ENCODE measurements around the gene BIN1.

Gene BIN1

GRCh38 chr2:127102521-127103242 lies 4.3 kb downstream of the BIN1 start:
- TF ChIP-seq, protein P1, sequence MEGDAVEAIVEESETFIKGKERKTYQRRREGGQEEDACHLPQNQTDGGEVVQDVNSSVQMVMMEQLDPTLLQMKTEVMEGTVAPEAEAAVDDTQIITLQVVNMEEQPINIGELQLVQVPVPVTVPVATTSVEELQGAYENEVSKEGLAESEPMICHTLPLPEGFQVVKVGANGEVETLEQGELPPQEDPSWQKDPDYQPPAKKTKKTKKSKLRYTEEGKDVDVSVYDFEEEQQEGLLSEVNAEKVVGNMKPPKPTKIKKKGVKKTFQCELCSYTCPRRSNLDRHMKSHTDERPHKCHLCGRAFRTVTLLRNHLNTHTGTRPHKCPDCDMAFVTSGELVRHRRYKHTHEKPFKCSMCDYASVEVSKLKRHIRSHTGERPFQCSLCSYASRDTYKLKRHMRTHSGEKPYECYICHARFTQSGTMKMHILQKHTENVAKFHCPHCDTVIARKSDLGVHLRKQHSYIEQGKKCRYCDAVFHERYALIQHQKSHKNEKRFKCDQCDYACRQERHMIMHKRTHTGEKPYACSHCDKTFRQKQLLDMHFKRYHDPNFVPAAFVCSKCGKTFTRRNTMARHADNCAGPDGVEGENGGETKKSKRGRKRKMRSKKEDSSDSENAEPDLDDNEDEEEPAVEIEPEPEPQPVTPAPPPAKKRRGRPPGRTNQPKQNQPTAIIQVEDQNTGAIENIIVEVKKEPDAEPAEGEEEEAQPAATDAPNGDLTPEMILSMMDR (conservative IDR thresholded peaks at IDR 0.05), result no peak
- peak overlapping the region; percentile 82; the same call in 1 of the 2 replicates for H3K27ac ChIP-seq

DNA sequence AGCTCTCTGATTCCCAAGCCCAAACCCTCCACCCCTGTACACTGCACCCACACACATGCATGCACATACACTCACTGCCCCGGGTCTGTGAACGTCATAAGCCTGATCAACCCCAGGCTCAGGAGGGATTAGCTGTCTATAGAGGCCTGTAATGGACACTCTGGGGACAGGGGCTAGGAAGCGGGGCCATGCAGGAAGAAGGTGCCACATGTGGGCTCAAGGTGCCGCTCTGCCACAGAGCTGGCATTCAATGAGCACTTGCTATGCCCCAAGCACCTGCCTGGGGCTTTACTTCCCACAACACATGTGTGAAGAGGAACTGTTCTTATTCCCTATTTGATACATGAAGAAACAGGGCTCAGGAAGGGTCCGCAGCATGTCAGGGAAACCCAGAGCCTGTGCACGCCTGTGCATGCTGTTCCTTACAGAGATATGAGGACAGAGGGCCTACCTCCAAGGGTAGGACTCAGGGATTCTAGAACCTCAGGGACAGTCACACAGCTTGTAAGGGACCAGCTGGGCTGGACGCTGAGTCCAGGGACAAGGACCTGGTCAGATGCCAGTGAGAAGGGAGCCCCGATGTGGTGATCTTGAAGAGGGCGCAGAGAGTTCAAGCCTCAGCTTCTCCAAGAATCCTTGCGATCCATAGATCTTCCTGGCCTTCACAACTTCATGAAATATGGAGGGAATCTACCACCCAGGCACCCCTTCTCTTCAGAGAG lies 5.0 kb downstream of the BIN1 start:
- peak overlapping the region; percentile 82 for H3K27ac ChIP-seq
- TF ChIP-seq, protein P1 (conservative IDR thresholded peaks at IDR 0.05), result no peak

GRCh38 chr2:127101048-127101611 lies 5.8 kb downstream of the BIN1 start:
- peak overlapping the region; percentile 82 for H3K27ac ChIP-seq
- TF ChIP-seq, protein P1 (conservative IDR thresholded peaks at IDR 0.05), result no peak

GRCh38 chr2:127100251-127101047 lies 6.5 kb downstream of the BIN1 start:
- peak overlapping the region; percentile 82 for H3K27ac ChIP-seq

GRCh38 chr2:127098711-127099110 lies 8.2 kb downstream of the BIN1 start:
- TF ChIP-seq, protein P1 (conservative IDR thresholded peaks at IDR 0.05), result no peak
- H3K27ac ChIP-seq, result peak overlapping the region; percentile 82; the same call in 1 of the 2 replicates

More at GRCh38 chr2:127100251-127101047, 6.5 kb downstream of the BIN1 start:
- TF ChIP-seq, protein P1 (conservative IDR thresholded peaks at IDR 0.05), result no peak

- peak overlapping the region; percentile 82; the same call in 1 of the 2 replicates for H3K27ac ChIP-seq
- TF ChIP-seq, protein P1 (conservative IDR thresholded peaks at IDR 0.05), result no peak
Measured at GRCh38 chr2:127097841-127098651, 8.9 kb downstream of the BIN1 start.

Measured in VCaP (cell line).